ENCODE data around the gene FLNA.
"Not testable (repeated sequence)": the region's sequence is repeated elsewhere in the genome, so short reads cannot be mapped to it uniquely, and the experiment has no call there.

FLNA gene

DNA sequence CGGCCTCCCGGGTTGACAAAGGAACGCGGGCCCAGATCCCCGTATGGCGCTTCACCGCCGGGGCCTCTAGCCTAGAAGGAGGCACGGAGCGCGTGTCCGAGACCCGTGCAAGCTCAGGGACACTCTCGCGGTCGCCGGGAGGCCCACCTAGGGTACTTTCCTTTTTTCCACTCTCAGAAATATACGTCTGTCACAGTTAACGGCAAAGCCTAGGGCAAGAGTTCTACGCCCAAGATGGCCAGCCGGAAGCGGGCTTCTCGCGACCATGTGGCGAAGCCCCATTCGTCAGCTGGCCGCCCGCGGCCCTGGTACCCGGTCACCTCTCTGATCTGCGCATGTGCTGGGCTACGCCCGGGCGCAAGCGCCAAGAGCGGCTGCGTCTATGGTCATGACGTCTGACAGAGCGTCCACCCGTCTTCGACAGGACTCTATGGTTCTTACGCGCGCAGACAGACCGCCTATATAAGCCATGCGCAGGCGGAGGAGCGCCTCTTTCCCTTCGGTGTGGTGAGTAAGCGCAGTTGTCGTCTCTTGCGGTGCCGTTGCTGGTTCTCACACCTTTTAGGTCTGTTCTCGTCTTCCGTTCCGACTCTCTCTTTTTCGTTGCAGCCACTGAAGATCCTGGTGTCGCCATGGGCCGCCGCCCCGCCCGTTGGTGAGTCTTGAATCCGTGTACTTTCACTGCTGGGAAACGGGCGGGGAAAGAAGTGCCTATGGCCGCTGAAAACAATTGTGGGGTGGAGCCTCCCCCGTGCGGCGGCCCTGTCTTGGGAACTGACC, 23.6 kb upstream of the FLNA start, which contains the start of gene RPL10:
RPL10 (plus strand) TSS at position 490 of the 780 bp plus-strand sequence; CDS start at position 633, 143 bp downstream.
- DNase-seq, result peak; percentile 95

- DNase-seq, result peak; percentile 62
These were observed 22.8 kb upstream of the FLNA start for GRCh38 chrX:154396973-154397887.

DNA sequence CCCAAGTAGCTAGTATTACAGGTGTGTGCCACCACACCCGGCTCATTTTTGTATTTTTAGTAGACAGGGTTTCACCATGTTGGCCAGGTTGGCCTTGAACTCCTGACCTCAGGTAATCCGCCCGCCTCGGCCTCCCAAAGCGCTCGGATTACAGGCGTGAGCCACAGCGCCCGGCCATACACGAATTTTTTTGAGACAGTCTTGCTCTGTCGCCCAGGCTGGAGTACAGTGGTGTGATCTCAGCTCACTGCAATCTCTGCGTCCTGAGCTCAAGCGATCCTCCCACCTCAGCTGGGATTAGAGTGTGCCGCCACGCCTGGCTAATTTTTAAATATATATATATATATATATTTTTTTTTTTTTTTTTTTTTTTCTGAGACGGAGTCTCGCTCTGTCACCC, 21.9 kb upstream of the FLNA start:
- not testable (repeated sequence) for DNase-seq

DNA sequence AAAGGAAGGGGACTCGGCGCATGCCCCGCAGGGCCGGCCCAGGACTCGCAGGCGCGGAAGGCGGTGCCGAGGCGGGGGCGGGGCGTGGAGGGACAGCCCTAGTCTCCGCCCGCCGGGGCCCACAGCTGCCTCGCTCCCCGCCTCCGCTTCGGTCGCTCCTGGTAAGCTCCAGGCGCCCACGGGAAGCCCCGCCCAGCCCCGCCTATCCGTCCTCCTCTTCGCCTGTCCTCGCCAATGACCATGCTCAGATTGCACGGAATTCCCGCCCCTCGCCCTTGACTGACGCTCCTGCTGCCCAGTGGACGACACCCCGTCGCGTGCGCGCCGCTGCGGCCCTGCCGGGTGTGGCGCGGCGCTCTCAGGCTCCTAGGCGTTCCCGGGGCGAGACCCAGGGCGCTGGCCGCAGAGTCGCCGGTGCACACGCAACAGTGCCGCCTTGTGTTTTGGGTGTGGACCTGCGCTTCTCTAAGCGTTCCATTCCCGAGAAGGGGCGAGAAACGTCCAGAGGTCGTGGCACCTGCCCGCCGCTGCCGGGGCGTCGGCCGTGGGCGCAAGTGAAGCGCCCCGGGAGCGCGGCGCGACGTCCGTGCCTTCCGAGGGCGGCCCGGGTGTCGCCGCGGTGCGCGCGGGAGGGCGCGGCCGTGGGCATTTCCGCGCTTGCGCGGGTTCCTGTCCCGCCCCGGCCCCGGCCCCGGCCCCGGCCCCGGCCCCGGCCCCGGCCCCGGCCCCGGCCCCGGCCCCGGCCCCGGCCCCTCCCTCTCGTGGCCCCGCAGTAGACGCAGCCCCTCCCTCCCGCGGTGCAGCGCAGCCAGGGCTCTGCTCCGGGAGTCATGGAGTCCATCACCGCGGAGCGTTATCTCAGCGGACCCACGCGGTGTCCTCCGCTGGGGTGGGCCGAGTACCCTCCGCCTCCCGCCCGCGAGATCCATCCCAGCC, 15.6 kb upstream of the FLNA start:
- DNase-seq, result not testable (repeated sequence)

DNA sequence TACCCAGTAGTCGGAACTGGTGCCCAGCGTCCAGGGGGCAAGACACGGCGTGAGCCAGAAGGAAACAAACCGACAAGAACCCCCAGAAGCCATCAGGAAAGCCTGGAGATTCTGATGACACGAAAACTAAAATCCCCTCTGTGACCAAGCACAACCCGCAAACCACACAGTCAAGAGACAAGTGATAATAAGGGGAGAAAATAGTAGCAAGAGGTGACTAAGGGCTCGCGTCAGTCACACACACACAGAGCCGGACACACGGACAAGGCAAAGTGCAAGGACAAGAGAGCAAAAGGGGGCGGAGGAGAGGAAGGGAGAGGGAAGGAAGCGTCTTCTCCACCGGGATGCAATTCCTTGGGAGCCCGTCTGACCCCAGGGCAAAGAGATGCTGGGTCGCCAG, 14.2 kb upstream of the FLNA start:
- not testable (repeated sequence) for DNase-seq

DNA sequence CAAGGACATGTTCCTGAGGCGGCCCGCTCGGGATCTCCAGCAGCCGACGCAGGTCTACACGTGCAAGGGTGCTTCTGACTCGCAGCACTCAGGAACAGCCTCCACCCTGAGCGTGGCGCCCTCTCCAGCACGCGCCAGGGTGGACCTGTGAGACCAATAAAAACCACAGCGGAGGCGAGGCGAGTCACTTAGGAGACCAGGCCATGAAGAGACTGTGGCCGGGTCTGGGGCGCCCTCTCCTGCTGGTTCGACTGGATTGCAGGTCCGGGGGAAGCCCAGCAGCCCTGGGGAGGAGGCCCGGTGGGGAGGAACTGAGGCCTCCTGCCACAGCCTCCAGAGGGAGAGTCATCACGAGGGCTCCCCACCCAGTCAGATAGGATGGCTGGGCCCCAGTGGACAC, 13.7 kb upstream of the FLNA start:
- DNase-seq, result not testable (repeated sequence)

DNA sequence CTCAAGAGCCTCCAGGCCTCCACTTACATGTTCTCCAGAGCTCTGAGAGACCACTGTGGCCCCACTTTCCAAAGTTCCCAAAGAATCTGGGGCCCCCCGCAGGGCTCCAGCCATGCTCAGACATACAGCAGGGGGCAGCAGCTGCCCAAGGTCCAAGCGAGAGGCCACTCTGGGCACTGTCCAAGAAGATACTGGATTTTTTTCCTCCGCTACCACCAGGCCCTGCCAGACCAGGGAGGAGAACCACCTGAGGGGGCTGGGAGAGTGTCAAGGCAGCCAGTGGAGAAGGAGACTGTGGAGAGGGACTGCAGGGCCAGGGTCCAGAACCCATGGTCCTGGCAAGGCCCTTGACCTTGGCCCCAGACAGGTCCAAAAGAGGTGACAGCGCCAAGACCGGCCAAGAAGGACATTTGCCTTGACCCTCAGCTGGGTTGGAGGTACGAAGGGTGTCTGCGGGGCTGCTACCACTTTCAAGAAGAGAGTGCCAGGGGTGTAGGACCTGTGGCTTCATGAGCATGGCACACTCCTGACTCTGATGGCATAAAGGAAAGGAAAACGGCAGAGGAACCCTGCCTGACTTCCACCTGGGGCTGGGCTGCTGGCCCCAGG, 10.0 kb upstream of the FLNA start:
- DNase-seq, result no peak

- no peak for DNase-seq
These were observed 9.2 kb upstream of the FLNA start for GRCh38 chrX:154383359-154384283.

GRCh38 chrX:154382483-154383069, 8.1 kb upstream of the FLNA start:
- no peak for DNase-seq

DNA sequence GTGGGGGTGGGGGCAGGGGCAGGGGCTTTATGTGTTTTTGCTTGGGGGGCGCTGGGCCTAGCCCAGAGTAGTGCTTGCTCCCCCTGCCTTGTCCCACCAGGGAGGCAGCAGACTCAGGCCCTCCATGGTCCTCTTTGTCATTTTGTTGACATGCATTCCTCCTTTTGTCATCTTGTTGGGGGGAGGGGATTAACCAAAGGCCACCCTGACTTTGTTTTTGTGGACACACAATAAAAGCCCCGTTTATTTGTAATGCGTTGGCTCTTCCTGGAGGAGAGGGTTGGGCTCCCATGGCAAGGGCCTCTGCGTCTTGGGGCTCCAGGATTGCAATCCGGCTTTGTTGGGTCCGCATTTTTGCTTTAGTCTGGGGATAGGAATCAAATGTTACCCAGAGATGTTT, 6.8 kb upstream of the FLNA start:
- DNase-seq, result no peak

- DNase-seq, result no peak
These were observed 6.4 kb upstream of the FLNA start for GRCh38 chrX:154380787-154381186.

- no peak for DNase-seq
These were observed 5.7 kb upstream of the FLNA start for GRCh38 chrX:154380153-154380552.

GRCh38 chrX:154379569-154379951, 5.1 kb upstream of the FLNA start:
- no peak for DNase-seq

DNA sequence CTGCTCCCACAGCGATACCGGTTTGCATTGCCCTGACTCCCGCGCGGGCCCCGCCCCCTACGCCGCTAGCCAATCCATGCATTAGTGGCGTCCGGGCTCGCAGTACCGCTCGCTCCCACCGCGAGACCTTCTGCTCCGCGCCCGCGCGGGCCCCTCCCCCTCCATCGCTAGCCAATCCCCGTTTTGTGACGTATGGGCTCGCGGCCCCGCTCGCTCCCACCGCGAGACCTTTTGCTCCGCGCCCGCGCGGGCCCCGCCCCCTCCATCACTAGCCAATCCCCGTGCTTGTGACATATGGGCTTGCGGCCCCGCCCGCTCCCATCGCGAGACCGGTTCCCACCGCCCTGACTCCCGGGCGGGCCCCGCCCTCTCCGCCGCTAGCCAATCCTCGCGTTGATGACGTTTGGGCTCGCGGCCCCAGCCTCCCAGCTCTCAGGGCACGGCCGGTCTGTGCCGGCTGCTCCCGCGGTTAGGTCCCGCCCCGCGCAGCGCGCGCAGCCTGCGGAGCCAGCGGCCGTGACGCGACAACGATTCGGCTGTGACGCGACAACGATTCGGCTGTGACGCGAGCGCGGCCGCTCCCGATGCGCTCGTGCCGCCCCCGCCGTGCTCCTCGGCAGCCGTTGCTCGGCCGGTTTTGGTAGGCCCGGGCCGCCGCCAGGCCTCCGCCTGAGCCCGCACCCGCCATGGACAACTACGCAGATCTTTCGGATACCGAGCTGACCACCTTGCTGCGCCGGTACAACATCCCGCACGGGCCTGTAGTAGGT, 4.5 kb upstream of the FLNA start, which contains the start of gene EMD:
EMD (plus strand) TSS at position 497 of the 770 bp plus-strand sequence; CDS start at position 687, 190 bp downstream.
- peak; percentile 100 for DNase-seq

DNA sequence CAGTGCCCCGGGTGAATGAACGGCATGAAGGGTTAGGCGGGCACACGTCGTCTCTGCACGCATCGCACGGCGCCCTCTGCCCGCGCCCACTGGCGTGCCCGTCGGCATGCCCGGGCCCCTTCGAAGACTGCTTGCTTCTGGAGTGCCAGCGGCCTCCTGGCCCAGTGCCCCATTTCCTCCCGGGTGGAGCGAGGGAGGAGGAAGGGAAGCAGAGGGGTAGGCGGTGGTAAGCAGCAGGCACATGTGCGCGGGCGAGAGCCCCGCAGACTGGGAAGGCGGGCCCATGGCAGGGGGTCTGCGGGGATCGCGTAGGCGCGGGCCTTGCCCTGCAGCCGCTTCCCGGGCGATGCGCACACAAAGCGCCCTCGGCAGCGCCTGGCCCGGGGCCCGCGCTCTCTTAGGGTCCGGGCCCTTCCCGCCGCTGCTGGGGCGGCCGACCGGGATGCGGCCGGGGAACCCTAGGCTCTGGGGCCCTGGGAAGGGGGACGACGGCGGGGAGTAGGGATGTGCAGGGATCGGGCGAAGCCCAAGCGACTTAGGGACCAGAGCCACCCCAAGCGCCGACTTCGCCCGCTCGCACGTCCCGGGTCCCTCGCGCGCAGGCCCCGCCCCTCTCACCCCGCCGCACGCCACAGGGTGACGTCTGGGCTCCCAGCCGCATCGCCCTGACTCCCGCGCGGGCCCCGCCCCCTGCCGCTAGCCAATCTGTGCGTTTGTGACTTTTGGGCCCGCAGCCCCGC, 3.8 kb upstream of the FLNA start:
- no peak for DNase-seq

GRCh38 chrX:154376774-154377173, 2.3 kb upstream of the FLNA start:
- no peak for DNase-seq

DNA sequence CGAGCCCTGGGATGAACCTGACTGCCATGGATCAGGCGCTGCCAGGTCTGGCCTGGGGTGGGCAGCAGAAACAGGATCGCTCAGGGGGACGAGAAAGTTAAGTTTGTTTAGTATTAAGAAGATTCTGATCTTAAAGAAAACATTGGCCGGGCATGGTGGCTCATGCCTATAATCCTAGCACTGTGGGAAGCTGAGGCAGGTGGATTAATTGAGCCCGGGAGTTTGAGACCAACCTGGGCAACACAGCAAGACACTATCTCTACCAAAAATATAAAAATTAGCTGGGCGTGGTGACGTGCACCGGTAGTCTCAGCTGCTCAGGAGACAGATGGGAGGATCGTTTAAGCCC, 696 bp upstream of the FLNA start:
- peak; percentile 4 for DNase-seq

DNA sequence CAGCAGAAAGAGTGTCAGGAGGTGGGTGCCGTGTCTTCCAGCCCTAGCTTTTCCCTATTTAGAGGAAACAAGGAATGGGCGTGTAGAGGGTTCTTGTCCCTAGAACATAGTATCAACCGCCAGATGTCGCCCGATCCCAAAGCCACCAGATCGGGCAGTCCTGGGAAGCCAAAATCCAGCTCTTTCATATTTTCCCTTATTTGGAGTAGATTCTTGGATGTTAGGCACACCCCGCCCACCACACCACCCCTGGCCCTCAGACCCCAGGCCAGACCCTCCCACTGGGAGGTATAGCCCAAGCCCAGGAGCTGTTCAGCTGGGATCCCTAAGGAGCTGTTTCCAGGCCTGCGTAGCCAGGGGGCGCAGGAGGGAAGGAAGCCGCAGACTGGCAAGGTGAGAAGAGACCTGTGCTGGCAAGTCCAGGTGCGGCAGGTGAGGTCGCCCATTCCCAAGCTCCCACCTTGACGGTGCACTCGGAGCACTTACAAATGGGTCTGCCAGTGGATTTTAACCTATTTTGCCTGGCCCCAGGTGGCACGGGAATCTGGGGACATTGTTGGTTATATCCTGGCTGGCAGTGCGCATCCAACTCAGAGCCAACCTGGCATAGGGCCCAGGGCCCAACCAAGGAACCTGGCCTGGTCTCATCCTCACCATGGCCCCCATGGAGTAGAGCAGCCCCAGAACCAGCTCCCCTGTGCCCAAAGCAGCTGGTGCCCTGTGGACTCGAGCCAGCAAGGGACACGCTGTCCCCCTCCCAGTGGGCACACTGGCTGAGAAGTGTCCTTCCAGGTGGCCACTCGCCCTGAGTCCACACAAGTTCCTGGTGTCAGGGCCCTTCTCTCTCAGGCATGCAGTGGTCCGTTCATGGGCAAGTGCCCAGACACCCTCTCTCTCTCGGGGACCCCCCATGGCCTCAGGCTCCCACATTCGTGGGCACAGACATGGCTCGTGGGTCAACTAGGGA, 811 bp downstream of the FLNA start:
- DNase-seq, result peak; percentile 45

All from NCI-H2227 treated with DMSO at 0.1 percent for 48 hours (cell line).